ENCODE data around the gene HDAC1.

HDAC1 gene

GRCh38 chr1:32303358-32303757 lies 11.5 kb downstream of the HDAC1 start:
- Histone ChIP-seq H3K4me3 (ENCODE audit: low read depth in 1 of 2, low read length in 2 of 2) (no peak overlapping the region), H3K9me3 (ENCODE audit: insufficient read depth, low read length, severe bottlenecking) (no peaks in the 10 kb centered on the region), H3K27me3 (ENCODE audit: insufficient read depth, low read length, poor library complexity) (no peaks in the 10 kb centered on the region), H3K79me2 (ENCODE audit: insufficient read depth, low read length) (peaks cover 97% of the 10 kb centered on the region), H3K4me1 (ENCODE audit: insufficient read depth, low read length) (no peaks in the 10 kb centered on the region), H3K9ac (ENCODE audit: low read depth, low read length) (no peak overlapping the region), H4K20me1 (ENCODE audit: insufficient read depth, low read length) (peaks cover 42% of the 10 kb centered on the region; the same call in 1 of the 2 replicates), H3K27ac (ENCODE audit: low read length) (no peak overlapping the region), H2AFZ (ENCODE audit: low read depth, low read length) (no peak overlapping the region), H3K4me2 (ENCODE audit: insufficient read depth, low read length) (no peak overlapping the region), H3K36me3 (ENCODE audit: insufficient read depth, low read length) (peaks cover 76% of the 10 kb centered on the region)
- no peak for DNase-seq
- TF ChIP-seq CTCF (IDR thresholded peaks at IDR 0.05; ENCODE audit: borderline replicate concordance, extremely low read depth, low read length, poor library complexity, severe bottlenecking) (no peak), EZH2 (IDR thresholded peaks at IDR 0.05; ENCODE audit: borderline replicate concordance, low read depth, low read length, severe bottlenecking) (no peak)
- ATAC-seq (ENCODE audit: insufficient read depth, low read depth): no peak

- Histone ChIP-seq H3K9me3 (ENCODE audit: insufficient read depth, low read length, severe bottlenecking) (no peaks in the 10 kb centered on the region), H3K4me2 (ENCODE audit: insufficient read depth, low read length) (no peak overlapping the region), H3K27me3 (ENCODE audit: insufficient read depth, low read length, poor library complexity) (no peaks in the 10 kb centered on the region), H4K20me1 (ENCODE audit: insufficient read depth, low read length) (peaks cover 43% of the 10 kb centered on the region; the same call in 1 of the 2 replicates), H3K79me2 (ENCODE audit: insufficient read depth, low read length) (peaks cover 97% of the 10 kb centered on the region), H3K4me3 (ENCODE audit: low read depth in 1 of 2, low read length in 2 of 2) (no peak overlapping the region), H3K36me3 (ENCODE audit: insufficient read depth, low read length) (peaks cover 78% of the 10 kb centered on the region), H3K4me1 (ENCODE audit: insufficient read depth, low read length) (no peaks in the 10 kb centered on the region), H3K9ac (ENCODE audit: low read depth, low read length) (no peak overlapping the region), H3K27ac (ENCODE audit: low read length) (no peak overlapping the region), H2AFZ (ENCODE audit: low read depth, low read length) (no peak overlapping the region)
- DNase-seq (no peak), ATAC-seq (ENCODE audit: insufficient read depth, low read depth) (no peak)
- TF ChIP-seq CTCF (IDR thresholded peaks at IDR 0.05; ENCODE audit: borderline replicate concordance, extremely low read depth, low read length, poor library complexity, severe bottlenecking) (no peak), EZH2 (IDR thresholded peaks at IDR 0.05; ENCODE audit: borderline replicate concordance, low read depth, low read length, severe bottlenecking) (no peak)
Observed at GRCh38 chr1:32303997-32304622, 12.2 kb downstream of the HDAC1 start.

GRCh38 chr1:32305310-32305709 lies 13.4 kb downstream of the HDAC1 start:
- Histone ChIP-seq H3K79me2 (ENCODE audit: insufficient read depth, low read length) (peaks cover 97% of the 10 kb centered on the region), H3K27ac (ENCODE audit: low read length) (no peak overlapping the region), H3K4me3 (ENCODE audit: low read depth in 1 of 2, low read length in 2 of 2) (no peak overlapping the region), H4K20me1 (ENCODE audit: insufficient read depth, low read length) (peaks cover 41% of the 10 kb centered on the region; the same call in 1 of the 2 replicates), H3K4me1 (ENCODE audit: insufficient read depth, low read length) (no peaks in the 10 kb centered on the region), H3K9ac (ENCODE audit: low read depth, low read length) (no peak overlapping the region), H3K27me3 (ENCODE audit: insufficient read depth, low read length, poor library complexity) (no peaks in the 10 kb centered on the region), H2AFZ (ENCODE audit: low read depth, low read length) (no peak overlapping the region), H3K36me3 (ENCODE audit: insufficient read depth, low read length) (peaks cover 80% of the 10 kb centered on the region), H3K4me2 (ENCODE audit: insufficient read depth, low read length) (no peak overlapping the region), H3K9me3 (ENCODE audit: insufficient read depth, low read length, severe bottlenecking) (no peaks in the 10 kb centered on the region)
- TF ChIP-seq CTCF (IDR thresholded peaks at IDR 0.05; ENCODE audit: borderline replicate concordance, extremely low read depth, low read length, poor library complexity, severe bottlenecking): no peak
- ATAC-seq (ENCODE audit: insufficient read depth, low read depth) (no peak), DNase-seq (no peak)

Measured in DND-41 (cell line).